Ishikawa (cell line): ENCODE results near the gene ITPR2.

ENCODE experiments used
- EGR1 ChIP-seq: IDR thresholded peaks from 2 replicates; pipeline ENCODE4 v1.6.1; 2012
- TAF1 ChIP-seq: IDR thresholded peaks from 2 replicates; pipeline ENCODE4 v1.6.1; 2012; ENCODE audit warnings: low read depth, mild to moderate bottlenecking
- TF ChIP-seq, protein P1 (sequence below): IDR thresholded peaks from 2 replicates; pipeline ENCODE4 v1.6.1; 2012; ENCODE audit warnings: low read depth, mild to moderate bottlenecking

DNA sequence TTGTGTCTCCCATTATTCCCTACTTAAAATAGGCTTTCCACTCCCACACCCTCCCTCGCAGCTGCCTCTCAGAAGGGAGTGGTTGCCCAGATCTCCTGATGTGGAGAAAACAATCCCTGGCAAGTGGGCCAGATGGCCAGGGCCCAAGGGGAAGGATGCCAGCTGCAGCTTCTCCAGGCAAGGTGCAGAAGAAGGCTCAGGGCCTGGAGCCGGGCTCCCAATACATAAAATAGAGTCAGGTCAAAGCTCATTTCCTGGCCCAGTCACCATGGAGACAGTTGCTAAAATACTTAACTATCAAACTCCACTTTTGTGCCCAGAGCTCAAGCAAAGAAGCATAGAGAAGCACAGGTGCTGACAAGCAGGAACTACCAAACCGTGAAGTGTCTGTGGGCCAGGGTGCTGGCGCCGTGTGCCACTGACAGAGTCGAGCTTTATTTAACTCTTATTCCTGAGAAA, 45.7 kb upstream of the ITPR2 start:
- no peak for TF ChIP-seq TAF1
- TF ChIP-seq EGR1: no peak
- TF ChIP-seq, protein P1, sequence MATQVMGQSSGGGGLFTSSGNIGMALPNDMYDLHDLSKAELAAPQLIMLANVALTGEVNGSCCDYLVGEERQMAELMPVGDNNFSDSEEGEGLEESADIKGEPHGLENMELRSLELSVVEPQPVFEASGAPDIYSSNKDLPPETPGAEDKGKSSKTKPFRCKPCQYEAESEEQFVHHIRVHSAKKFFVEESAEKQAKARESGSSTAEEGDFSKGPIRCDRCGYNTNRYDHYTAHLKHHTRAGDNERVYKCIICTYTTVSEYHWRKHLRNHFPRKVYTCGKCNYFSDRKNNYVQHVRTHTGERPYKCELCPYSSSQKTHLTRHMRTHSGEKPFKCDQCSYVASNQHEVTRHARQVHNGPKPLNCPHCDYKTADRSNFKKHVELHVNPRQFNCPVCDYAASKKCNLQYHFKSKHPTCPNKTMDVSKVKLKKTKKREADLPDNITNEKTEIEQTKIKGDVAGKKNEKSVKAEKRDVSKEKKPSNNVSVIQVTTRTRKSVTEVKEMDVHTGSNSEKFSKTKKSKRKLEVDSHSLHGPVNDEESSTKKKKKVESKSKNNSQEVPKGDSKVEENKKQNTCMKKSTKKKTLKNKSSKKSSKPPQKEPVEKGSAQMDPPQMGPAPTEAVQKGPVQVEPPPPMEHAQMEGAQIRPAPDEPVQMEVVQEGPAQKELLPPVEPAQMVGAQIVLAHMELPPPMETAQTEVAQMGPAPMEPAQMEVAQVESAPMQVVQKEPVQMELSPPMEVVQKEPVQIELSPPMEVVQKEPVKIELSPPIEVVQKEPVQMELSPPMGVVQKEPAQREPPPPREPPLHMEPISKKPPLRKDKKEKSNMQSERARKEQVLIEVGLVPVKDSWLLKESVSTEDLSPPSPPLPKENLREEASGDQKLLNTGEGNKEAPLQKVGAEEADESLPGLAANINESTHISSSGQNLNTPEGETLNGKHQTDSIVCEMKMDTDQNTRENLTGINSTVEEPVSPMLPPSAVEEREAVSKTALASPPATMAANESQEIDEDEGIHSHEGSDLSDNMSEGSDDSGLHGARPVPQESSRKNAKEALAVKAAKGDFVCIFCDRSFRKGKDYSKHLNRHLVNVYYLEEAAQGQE: no peak
